HEK293T (cell line): ENCODE measurements around the gene PIGR.

Experiments used
- FOXA1 ChIP-seq: fragments of 450-650 bp; IDR thresholded peaks from 2 replicates; pipeline ENCODE4 v1.6.1; 2016; ENCODE audit warnings: mild to moderate bottlenecking
- FOXK2 ChIP-seq: fragments of 450-650 bp; IDR thresholded peaks from 2 replicates; pipeline ENCODE4 v1.6.1; 2016; ENCODE audit warnings: mild to moderate bottlenecking
- HDGF ChIP-seq: fragments of 450-650 bp; IDR thresholded peaks from 2 replicates; pipeline ENCODE4 v1.6.1; 2017; ENCODE audit warnings: antibody characterized with exemption, borderline replicate concordance
- LEF1 ChIP-seq: fragments of 450-650 bp; IDR thresholded peaks from 2 replicates; pipeline ENCODE4 v1.6.1; 2017; ENCODE audit warnings: mild to moderate bottlenecking, borderline replicate concordance

DNA sequence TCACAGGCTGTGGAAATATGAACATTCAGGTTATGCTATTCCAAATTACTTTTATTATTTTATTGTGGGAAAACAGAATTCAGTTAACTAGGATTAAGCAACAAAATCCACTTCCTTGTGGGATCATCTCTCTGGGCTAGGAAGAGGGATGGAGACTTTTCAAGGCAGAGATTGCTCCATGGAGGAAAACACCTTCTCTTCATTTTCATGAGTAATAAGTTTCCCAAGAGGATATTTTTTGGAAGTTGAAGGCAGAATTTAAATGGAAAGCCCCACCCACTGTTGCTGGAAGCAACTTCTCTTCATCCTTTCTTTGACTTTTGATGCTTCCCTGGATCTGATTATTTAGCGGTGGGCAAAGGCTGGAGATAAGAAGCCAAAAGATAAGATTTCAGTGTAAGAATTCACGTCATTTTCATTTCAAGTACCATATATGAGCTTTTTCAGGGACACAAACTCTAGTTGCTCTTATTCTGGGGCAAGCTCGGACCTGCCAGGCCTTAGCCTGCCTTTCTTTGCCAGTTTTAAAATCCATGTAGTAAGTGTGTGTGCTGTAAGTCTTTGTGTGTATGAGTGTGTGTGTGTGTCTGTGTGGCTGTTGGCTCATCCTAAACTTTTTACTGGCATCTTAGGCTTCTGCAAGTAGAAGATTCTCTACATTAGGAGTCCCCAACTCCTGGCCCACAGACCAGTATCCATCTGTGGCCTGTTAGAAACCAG, 60.8 kb downstream of the PIGR start:
- TF ChIP-seq FOXK2, result no peak
- no peak for TF ChIP-seq HDGF
- TF ChIP-seq FOXA1, result no peak
- TF ChIP-seq LEF1, result no peak
